8988T (cell line): Measurements from ENCODE around the gene ZBTB4.

ENCODE experiments used
- DNase-seq: peaks from one replicate; pipeline ENCODE4 v3.0.0; 2011

ZBTB4 gene

GRCh38 chr17:7416323-7416722 is 63.1 kb downstream of the ZBTB4 start:
- DNase-seq, result no peak

DNA sequence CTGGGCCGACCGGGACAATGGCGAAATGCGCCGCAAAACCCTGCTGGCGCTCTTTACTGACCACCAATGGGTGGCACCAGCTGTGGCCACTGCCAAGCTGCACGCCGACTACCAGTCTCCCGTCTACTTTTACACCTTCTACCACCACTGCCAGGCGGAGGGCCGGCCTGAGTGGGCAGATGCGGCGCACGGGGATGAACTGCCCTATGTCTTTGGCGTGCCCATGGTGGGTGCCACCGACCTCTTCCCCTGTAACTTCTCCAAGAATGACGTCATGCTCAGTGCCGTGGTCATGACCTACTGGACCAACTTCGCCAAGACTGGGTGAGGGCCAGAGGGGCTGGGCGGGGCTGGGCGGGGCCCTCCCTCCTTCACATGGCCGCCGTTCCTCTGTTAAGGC is 63.6 kb downstream of the ZBTB4 start:
- DNase-seq, result no peak

GRCh38 chr17:7414837-7415236 is 64.6 kb downstream of the ZBTB4 start:
- no peak for DNase-seq

DNA sequence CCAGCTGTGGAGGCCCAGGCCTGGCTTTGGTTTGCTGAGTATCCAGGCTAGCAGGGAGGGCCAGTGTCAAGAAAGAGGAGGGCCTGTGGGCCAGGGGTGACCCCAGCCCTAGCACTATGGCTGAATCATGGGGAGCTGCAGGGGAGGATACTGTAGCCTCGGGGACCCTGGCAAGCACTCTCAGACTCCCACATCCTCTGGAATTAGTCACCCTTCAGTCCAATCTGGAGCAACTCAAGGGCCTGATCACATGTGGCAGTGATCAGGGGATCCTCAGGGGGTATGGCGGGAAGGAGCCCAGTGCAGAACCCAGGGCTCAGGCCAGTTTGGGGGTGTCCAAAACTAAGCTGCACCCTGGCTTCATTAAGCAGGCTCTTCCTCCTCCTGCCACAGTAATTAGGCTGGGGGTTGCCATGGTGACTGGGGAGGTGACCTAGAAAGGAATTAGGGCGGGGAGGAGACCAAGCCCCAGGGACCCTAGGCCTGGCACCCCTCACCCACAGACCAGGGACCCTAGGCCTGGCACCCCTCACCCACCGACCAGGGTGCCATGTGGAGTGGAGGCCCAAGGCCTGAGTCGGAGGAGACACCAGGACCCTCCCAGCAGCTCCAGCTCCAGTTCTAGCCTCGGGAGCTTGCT is 66.0 kb downstream of the ZBTB4 start:
- no peak for DNase-seq

DNA sequence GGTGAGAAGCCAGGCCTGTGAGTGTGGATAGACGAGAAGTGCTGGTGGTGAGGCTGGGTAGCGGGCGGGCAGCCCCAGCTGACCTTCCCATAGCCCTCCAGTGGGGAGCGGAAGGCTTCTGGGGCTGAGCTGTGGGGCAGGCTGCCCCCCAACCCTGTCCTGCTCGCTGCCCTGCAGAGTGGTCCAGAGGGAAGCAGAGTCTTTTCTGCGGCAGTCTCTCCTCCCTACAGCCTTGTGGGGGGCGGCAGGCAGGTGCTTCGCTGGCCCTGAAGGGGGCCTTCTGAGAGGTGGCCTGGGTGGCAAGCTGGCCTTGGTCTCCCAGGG is 68.0 kb downstream of the ZBTB4 start:
- DNase-seq, result no peak

DNA sequence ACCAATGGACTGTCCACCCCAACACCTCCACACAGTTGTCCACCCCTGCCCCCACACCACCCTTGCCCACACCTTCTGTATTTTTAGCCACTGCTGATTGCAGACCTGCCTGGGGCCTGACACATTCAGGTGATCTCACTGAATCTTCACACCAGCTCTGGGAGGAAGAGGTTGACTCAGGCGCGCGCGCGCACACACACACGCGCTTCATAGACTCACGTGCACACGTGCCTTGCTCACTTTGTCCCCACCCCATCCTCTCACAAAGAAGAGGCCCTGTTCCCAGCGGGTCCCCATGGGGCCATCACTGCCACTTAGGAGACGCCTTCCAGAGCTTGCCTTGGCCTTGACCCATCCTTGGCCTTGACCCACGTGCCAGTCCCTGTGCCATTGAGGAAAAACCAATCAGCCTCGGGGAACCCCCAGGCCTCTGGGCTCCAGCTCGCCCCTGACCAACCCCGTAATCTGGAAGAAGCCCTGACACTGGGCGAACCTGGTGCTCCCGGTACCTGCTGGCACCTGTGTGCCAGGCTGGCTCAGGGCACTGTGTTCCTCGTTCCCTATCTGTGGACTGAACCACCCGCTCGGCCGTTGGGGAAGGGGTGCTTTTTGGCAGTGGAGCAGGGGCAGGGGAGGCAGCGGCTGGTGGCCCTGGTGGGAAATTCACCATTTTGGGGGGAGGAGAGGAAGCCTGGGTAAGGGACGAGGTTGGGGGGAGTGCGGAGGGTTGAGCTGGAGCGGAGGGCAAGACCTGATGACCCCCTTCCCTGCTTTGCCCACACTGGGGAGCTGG is 68.6 kb downstream of the ZBTB4 start:
- no peak for DNase-seq

GRCh38 chr17:7409716-7410115 is 69.7 kb downstream of the ZBTB4 start:
- DNase-seq, result no peak
